ENCODE results near the gene KRTAP3-1.
"Not testable (repeated sequence)": the region's sequence is repeated elsewhere in the genome, so short reads cannot be mapped to it uniquely, and the experiment has no call there.

The KRTAP3-1 gene

DNA sequence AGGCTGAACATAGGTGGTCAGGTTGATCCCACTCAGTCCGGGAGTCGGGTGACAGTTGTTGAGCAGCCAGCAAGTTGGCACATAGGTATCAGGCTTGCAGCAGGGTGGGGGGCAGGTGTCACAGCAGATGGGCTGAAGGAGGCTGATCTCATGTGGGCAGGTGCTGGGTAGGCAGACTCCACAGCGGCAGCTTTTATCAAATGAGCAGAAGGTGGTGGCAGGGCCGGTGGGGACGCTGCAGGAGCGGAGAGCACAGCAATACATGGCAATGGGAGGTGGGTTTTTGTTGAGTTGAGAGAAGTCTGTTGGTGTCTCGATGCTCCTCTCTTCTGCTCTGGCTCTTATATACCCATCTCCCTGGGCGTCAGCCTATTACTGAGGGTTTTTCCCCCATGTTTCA lies at the start of gene KRTAP3-1:
KRTAP3-1 (minus strand) TSS at position 318 of the 400 bp plus-strand sequence; CDS start at position 264, 54 bp downstream.
- DNase-seq, result no peak

DNA sequence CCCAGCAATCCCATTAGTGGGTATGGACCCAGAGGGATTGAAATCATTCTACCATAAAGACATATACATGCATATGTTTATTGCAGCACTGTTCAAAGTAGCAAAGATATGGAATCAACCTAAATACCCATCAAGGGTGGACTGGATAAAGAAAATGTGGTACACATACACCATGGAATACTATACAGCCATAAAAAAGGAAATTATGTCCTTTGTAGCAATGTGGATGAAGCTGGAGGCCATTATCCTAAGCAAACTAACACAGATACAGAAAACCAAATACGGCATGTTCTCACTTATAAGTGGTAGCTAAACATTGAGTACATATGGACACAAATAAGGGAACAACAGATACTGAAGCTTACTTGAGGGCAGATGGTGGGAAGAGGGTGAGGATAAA lies 48.6 kb upstream of the KRTAP3-1 start:
- DNase-seq, result no peak

DNA sequence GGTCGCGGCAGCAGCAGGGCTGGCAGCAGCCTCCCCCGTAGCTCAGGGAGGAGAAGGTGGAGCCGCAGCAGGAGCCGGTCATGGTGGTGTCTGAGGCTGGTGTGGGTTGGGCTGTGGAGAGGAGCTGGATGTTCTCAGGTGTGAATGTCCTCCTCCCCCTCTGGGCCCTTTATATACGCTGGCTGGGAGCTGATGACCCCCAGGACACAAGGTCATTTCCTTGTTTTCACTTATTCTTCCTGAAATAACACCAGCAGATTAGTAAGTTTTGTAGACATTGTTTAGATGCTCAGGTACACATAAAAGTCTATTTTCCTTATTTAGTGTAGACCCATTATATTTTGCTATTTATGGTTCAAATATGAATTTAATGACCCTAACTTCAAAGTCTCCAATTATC lies 46.2 kb upstream of the KRTAP3-1 start, which contains the start of gene KRTAP2-2:
KRTAP2-2 (minus strand) TSS at position 101 of the 400 bp plus-strand sequence; CDS start at position 82, 19 bp downstream.
- DNase-seq, result not testable (repeated sequence)

DNA sequence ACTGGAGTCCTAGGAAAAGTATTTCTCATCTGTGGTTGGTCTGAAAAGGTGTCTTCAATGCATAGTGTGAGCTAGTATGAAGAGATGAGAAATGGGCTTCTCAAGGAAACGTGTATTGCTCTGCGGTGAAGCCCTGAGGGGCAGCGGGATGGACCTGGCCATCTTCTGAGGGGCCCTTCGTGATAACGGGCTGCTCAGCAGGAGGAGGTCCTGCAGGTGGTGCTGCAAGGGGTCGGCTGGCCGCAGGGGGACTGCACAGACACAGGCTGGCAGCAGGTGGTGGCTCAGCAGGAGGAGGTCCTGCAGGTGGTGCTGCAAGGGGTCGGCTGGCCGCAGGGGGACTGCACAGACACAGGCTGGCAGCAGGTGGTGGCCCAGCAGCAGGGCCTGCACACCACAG lies 45.6 kb upstream of the KRTAP3-1 start:
- DNase-seq, result not testable (repeated sequence)

DNA sequence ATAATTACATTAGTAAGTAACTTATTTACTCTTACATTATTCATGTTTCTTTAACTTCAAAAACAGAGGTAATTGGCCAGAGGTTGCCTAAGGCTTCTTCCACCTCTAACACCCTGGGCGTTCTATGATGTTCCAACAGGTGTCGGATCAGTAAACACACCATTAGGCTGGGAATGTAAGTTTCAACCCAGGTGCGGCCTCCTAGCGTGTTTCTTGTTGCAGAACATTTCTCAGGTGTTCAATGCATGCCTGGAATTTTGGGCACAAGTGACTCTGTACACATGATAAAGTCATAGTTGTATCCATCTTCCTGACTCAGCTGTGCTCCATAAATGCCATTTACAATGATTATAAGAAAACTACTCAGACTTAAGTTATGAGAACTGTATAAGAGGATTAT lies 45.1 kb upstream of the KRTAP3-1 start:
- DNase-seq, result no peak

DNA sequence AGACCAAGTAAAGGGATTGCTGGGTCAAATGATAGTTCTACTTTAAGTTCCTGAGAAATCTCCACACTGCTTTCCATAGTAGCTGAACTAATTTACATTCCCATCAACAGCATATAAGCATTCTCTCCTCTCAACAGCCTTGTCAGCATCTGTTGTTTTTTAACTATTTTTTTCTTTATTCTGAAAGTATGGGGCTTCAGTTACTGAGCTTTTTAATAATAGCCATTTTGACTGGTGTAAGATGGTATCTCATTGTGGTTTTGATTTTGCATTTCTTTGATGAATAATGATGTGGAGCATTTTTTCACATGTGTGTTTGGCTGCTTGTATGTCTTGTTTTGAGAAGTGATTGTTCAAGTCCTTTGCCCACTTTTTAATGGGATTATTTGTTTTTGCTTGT lies 43.6 kb upstream of the KRTAP3-1 start:
- no peak for DNase-seq

DNA sequence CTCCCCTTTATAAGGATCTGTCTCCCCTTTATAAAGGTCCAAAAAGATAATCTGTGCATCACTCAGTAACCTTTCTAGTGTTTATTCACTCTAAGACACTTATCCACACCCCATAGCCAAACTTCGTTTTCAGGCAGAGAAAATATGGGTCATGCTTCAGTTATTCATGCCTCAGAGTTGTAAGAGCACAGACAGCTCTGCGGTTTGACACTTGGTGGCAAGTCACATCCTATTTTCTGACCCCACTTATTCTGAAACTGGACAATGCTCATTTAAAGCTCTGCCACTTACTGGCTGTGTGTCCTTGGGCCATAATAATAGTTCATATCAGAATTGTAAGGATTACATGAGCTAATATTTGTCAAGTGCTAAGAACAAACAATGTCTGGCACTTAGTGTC lies 40.2 kb upstream of the KRTAP3-1 start:
- no peak for DNase-seq

DNA sequence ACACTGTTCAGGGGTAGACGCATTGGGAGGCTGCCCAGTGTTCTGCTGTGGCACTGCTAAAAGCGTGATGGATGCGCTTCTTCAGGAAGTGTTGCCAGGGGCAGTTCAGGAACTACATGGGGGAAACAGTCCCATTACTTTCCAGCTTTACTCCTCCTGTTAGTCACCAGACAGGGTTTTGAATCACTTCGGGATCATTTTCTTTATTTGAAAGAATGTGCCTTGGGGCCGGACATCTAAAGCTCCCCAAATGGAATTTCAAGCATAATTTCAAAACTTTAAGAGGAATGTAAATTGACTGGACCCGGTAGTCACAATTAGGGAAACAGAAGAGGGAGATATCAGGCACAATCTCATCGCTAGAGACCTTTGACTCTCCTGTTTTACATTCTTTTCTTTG lies 39.5 kb upstream of the KRTAP3-1 start:
- no peak for DNase-seq

DNA sequence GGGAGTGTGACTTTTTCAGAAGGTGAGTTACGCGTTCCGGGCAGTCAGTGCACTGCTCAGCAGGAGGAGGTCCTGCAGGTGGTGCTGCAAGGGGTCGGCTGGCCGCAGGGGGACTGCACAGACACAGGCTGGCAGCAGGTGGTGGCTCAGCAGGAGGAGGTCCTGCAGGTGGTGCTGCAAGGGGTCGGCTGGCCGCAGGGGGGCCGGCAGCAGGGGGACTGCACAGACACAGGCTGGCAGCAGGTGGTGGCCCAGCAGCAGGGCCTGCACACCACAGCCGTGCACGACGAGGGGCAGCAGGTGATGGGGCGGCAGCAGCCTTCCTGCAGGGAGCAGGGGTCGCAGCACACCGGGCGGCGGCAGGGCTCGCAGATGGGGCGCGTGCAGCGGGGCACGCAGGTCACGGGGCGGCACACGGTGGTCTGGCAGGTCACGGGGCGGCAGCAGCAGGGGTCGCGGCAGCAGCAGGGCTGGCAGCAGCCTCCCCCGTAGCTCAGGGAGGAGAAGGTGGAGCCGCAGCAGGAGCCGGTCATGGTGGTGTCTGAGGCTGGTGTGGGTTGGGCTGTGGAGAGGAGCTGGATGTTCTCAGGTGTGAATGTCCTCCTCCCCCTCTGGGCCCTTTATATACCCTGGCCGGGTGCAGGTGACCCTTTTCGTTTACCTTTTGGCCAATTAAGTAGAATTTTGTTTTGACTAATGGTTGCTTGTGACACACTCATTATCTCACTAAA lies 38.0 kb upstream of the KRTAP3-1 start, which contains the start of gene KRTAP2-1:
KRTAP2-1 (minus strand) TSS at position 582 of the 731 bp plus-strand sequence; CDS start at position 533, 49 bp downstream.
- not testable (repeated sequence) for DNase-seq

DNA sequence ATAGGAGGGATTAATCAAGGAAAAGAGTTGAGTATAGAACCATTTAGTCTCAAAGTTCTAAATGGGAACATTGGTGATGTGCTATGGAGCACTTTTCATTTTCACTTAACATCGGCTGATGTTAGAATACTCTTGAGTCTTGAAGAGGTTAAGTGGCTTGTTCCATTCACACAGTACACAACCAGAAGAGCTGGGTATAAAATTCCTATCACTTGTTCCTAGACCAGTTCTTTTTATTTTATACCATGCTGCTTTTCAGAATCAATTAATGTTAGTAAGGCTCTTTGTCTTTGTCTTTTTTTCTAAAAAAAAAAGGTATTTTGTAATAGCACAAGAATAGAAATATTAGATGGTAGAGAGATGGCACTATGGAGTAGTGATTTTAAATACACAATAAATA lies 34.0 kb upstream of the KRTAP3-1 start:
- no peak for DNase-seq

DNA sequence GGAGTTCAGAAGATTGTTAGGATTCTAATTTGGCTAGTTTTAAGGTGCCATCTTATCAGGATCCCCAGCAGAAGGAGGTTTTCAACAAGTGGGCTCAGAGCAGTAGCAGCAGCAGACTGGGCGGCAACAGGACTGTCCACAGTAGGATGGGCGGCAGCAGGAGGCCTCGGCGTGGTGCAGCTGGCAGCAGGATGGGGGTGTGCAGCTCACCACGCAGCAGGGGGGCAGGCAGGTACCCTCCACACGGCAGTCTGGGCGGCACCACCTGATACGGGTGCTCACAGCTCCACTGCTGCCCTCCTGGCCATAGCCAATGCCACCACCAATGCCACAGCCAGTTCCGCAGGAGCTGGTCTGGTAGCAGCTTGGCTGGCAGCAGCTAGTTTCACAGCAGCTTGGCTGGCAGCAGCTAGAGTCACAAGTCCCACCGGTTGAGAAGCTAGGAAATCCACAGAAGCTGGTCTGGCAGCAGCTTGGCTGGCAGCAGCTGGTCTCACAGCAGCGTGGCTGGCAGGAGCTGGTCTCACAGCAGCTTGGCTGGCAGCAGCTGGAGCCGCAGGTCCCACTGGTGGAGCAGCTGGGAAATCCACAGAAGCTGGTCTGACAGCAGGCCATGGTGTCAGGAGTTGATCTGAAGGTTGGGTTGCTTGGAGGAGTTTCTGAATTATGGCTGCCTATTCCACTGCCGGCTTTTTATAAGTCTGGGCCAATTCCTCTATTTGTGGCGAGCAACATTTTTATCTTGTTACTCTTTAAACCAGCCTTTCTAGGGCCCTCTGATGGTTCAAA lies 32.0 kb upstream of the KRTAP3-1 start, which contains the start of gene KRTAP1-1:
KRTAP1-1 (minus strand) TSS at position 668 of the 789 bp plus-strand sequence; CDS start at position 615, 53 bp downstream.
- not testable (repeated sequence) for DNase-seq

DNA sequence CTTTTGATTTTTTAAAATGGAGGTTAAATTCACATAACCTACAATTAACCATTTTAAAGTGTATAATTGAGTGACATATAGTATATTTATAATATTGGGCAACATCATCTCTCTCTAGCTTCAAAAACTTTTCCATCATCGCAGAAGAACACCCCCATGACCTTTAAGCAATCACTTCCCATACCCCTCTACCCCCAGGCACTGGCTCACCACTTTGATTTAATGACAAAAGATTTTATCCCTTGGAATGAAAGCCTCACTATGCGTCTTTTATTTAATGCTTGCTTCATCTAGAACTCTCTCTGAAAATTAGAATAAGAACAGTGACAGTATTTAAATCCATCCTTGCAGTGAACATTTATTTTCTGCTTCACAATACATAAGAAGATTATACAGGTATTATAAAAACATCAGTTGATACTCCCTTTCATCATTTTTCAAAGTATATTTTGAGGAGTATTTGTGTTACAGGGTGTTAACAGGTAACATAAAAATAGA lies 29.0 kb upstream of the KRTAP3-1 start:
- no peak for DNase-seq

DNA sequence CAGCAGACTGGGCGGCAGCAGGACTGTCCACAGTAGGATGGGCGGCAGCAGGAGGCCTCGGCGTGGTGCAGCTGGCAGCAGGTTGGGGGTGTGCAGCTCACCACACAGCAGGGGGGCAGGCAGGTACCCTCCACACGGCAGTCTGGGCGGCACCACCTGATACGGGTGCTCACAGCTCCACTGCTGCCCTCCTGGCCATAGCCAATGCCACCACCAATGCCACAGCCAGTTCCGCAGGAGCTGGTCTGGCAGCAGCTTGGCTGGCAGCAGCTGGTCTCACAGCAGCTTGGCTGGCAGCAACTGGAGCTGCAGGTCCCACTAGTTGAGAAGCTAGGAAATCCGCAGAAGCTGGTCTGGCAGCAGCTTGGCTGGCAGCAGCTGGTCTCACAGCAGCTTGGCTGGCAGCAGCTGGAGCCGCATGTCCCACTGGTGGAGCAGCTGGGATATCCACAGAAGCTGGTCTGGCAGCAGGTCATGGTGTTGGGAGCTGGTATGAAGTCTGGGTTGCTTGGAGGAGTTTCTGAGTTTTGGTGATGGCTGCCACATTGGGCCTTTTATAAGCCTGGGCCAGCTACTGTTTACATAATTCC lies 25.5 kb upstream of the KRTAP3-1 start, which contains the start of gene KRTAP1-3:
KRTAP1-3 (minus strand) TSS at position 529 of the 590 bp plus-strand sequence; CDS start at position 476, 53 bp downstream.
- DNase-seq, result not testable (repeated sequence)

DNA sequence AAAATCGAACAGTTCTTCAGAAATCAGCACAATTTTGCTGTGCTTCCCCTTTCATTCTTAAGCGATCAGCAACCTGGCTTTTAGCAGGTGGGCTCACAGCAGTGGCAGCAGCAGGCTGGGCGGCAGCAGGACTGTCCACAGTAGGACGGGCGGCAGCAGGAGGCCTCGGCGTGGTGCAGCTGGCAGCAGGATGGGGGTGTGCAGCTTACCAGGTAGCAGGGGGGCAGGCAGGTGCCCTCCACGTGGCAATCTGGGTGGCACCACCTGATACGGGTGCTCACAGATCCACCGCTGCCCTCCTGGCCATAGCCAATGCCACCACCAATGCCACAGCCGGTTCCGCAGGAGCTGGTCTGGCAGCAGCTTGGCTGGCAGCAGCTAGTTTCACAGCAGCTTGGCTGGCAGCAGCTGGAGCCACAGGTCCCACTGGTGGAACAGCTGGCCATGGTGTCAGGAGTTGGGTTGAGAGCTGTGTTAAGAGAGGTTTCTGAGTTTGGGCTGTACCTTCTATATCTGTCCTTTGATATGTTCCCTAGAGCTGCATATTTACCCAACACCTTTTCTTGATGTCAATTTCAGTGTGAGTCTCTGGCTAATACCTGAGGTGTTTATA lies 20.8 kb upstream of the KRTAP3-1 start, which contains the start of gene KRTAP1-4:
KRTAP1-4 (minus strand) TSS at position 563 of the 613 bp plus-strand sequence; CDS start at position 446, 117 bp downstream.
- DNase-seq, result no peak

DNA sequence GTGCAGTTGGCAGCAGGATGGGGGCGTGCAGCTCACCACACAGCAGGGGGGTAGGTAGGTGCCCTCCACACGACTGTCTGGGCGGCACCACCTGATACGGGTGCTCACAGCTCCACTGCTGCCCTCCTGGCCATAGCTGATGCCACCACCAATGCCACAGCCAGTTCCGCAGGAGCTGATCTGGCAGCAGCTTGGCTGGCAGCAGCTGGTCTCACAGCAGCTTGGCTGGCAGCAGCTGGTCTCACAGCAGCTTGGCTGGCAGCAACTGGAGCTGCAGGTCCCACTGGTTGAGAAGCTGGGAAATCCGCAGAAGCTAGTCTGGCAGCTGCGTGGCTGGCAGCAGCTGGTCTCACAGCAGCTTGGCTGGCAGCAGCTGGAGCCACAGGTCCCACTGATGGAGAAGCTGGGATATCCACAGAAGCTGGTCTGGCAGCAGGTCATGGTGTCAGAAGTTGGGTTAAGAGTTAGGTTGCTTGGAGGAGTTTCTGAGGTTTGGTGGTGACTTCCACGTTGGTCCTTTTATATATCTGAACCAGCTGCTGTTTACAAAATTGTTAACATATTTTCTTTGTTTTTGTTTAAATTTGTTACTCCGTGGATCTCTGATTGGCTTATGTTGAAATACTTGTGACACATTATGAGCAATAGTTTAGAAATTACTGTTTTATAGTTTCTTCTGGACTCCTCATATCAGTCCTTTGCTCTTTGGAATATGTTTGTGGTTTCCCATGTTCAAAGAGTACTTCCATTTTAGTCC lies 18.0 kb upstream of the KRTAP3-1 start, which contains the start of gene KRTAP1-5:
KRTAP1-5 (minus strand) TSS at position 494 of the 757 bp plus-strand sequence; CDS start at position 441, 53 bp downstream.
- no peak for DNase-seq

DNA sequence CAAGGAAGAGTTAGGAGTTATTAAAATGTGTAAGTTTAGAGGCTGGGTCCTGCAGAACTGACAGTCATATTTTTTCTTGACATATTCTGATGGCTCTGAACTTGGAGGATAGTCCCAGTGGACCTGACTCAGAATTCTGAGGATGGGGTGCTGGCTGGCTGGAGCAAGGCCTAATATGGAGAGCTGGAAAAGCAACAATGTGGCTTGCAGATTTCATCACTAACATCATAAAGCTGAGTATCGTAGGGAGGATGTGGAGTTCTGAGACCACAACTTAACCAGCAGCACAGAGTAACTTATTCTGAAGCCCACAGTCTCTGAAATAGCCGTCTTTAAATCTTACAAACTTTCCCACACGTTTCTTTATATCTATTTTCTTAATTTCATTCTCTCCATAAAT lies 15.8 kb upstream of the KRTAP3-1 start:
- no peak for DNase-seq

DNA sequence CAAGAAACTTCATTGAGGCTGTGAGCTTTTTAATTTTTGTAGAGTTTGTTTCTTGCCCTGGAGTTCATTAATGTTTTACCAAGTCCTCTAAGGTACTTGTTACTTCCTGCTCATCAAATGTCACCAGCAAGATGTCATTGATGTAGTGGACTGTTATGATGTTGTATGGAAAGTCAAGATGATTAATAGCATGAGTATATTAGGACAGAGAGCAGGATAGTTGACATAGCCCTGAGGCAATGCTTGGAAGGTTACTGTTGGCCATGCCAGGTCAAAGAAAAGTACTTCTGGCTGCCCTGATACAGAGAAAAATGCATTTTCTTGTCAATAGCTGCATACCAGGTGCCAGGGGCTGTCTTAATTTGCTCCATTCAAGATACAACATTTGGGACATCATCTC lies 11.4 kb upstream of the KRTAP3-1 start:
- no peak for DNase-seq

DNA sequence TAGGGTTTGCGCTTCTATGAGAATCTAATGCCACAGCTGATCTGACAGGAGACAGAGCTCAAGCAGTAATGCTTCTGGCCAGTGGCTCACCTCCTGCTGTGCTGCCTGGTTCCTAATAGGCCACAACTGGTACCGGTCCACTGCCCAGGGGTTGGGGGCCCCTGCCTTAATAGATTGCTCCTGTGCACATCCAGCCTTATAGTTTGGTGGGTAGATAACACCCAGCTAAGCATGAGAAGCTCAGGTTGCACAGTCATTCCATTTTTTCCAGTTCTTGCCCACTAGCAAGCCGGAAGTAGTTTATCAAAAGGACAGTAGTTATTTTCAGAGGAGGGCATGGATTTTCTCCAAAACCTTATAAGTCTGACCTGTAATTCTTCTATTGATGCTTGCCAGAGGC lies 10.5 kb upstream of the KRTAP3-1 start:
- DNase-seq, result no peak

DNA sequence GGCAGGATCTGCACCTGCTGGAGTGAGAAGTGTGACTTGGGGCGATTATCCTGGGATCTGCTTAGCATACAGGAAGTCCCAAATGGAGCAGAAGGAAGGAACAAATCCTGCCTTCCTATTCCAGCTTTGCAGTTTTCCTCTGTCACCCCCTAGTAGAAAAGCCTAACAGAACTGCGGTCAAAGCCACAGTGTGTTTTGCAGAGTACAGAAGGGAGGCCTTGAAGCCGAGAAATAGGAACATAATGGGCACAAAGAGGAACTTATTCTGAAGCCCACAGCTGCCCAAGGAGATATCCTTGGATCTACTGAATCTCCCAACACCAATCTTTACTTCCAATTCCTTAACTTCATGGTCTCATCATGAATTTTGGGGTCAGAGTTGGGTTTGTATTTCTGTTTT lies 9.6 kb upstream of the KRTAP3-1 start:
- DNase-seq, result no peak

DNA sequence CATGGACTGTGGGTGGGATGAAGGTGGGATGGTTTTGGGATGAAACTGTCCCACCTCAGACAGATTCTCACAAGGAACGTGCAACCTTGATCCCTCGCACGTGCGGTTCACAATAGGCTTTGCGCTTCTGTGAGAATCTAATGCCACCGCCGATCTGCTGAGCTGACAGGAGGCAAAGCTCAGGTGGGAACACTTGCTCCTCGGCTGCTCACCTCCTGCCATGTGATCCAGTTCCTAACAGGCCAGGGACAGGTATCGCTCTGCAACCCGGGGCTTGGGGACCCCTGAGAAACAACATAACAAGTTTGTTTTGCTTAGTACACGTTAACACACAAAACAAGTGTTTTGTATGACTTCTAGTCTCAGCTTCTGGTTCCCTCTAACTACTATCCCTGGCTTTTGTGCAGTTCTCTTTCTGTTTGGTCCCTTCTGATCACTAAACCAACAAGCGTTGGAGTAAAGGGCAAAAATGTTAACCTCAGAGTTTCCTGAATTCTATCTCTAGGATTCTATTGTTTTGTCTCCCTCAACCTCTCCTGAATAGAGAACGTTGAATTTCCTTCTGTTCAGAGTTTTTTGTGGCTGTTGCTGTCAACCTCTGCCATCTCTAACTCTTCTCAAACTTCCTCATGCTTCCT lies 7.8 kb upstream of the KRTAP3-1 start:
- DNase-seq, result no peak

DNA sequence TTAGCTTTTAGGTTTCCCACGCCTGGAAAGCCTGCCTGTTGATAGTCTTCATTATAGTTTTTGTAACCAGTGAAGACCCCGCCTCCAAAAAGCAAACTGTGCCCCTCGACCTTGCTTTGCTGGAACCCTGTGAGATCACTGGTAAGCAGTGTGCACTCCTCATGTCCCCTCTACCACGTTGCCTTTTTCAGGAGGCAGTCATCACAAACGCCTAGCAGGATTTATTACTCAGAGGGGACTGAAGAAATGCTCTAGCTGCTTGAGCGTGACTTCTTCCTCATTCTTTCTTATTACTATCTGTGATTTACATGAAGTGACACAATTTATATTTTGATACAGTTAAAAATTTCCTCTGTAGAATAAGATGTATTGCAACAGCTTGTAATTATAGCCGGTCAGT lies 6.5 kb upstream of the KRTAP3-1 start:
- DNase-seq, result no peak
